GM13976 (cell line): ENCODE data around the gene IKZF3.
A peak's percentile ranks its signal among the peaks of the same experiment; 100 is the strongest.

Experiments used
- DNase-seq: peaks from one replicate; pipeline ENCODE4 v3.0.0; 2012; ENCODE audit warnings: low spot score
- CTCF ChIP-seq: IDR thresholded peaks from 2 replicates; pipeline ENCODE4 v1.5.1; 2012; ENCODE audit warnings: borderline replicate concordance, mild to moderate bottlenecking; ENCODE audit not compliant: insufficient read depth; ENCODE audit errors: extremely low read depth, missing control alignments, control extremely low read depth
- in situ Hi-C: fragments of 300-500 bp; cut with MboI; formaldehyde crosslinking; loops from one replicate; pipeline ENCODE4 v1.12.0; 2022; ENCODE audit warnings: low sequenced_read_pairs, mixed read lengths, inconsistent platforms; ENCODE audit not compliant: unreplicated experiment

The IKZF3 gene

GRCh38 chr17:39754161-39754957 lies 109.8 kb downstream of the IKZF3 start:
- TF ChIP-seq CTCF: peak; percentile 93
- in situ Hi-C loops: no loop called here
- peak; percentile 96 for DNase-seq

- peak; percentile 50 for TF ChIP-seq CTCF
- in situ Hi-C loops: no loop called here
- DNase-seq: peak; percentile 85
These were observed 110.5 kb downstream of the IKZF3 start for GRCh38 chr17:39753514-39754160.

GRCh38 chr17:39752241-39752881 lies 111.8 kb downstream of the IKZF3 start:
- in situ Hi-C loops: no loop called here
- TF ChIP-seq CTCF: no peak
- no peak for DNase-seq

GRCh38 chr17:39751637-39752036 lies 112.5 kb downstream of the IKZF3 start:
- DNase-seq: no peak
- in situ Hi-C loops: no loop called here
- TF ChIP-seq CTCF: no peak

- in situ Hi-C loops: no loop called here
- no peak for TF ChIP-seq CTCF
- DNase-seq: no peak
These were observed 113.0 kb downstream of the IKZF3 start for GRCh38 chr17:39751016-39751543.
